Tibial artery (tissue), 4 donors: ENCODE measurements around the gene LSM14B.

ENCODE experiments used
- DNase-seq, 2 donors: peaks; one replicate each; pipeline ENCODE4 v3.0.0-alpha.2; 2019
- H3K27ac ChIP-seq, 2 donors: fragments of 200-600 bp; sonication (generic) in 1 of 2; 1 replicate in 1 of 2; 2 replicates in 1 of 2; pipeline ENCODE4 v1.5.1; 2018 to 2019; ENCODE audit warnings: mild to moderate bottlenecking in 1 of 2
- H3K27me3 ChIP-seq, 2 donors: fragments of 200-600 bp; sonication (generic) in 1 of 2; one replicate each; pipeline versions ENCODE4 v1.5.1 to v1.6.0; 2016 to 2019
- H3K36me3 ChIP-seq, 3 donors: fragments of 200-600 bp; sonication (generic) in 2 of 3; one replicate each; pipeline ENCODE4 v1.5.1; 2016 to 2019; ENCODE audit warnings: mild to moderate bottlenecking in 2 of 3
- H3K4me1 ChIP-seq, 4 donors: fragments of 200-600 bp; sonication (generic) in 2 of 4; 1 replicate in 3 of 4; 2 replicates in 1 of 4; pipeline ENCODE4 v1.5.1; 2016 to 2019
- H3K4me3 ChIP-seq, 2 donors: fragments of 200-600 bp; sonication (generic) in 1 of 2; 1 replicate in 1 of 2; 2 replicates in 1 of 2; pipeline ENCODE4 v1.5.1; 2018 to 2019; ENCODE audit warnings: mild to moderate bottlenecking in 2 of 2
- H3K9me3 ChIP-seq, 3 donors: fragments of 200-600 bp; sonication (generic) in 1 of 3; one replicate each; pipeline ENCODE4 v1.5.1; 2016 to 2019
- CTCF ChIP-seq, 2 experiments: fragments of 200-600 bp in 1 of 2; fragments of 450-650 bp in 1 of 2; IDR thresholded peaks; one replicate each; pipeline ENCODE4 v1.5.1; 2017 to 2019; ENCODE audit warnings: antibody characterized with exemption in 2 of 2, mild to moderate bottlenecking in 1 of 2, moderate library complexity in 1 of 2
- intact Hi-C: fragments of 100-400 bp; cut with DNase I; formaldehyde crosslinking; loops from one replicate; pipeline ENCODE4 v1.15.0; 2023; ENCODE audit warnings: low total_unique reads

LSM14B gene

GRCh38 chr20:62161347-62161746 is 39.1 kb downstream of the LSM14B start:
- Histone ChIP-seq H3K9me3 (no peaks in the 10 kb centered on the region), H3K27ac (no peak overlapping the region), H3K27me3 (no peaks in the 10 kb centered on the region), H3K4me1 (peaks cover 0 to 12% (median 6%) of the 10 kb centered on the region in 4 donors), H3K4me3 (no peak overlapping the region), H3K36me3 (peaks cover 38 to 76% (median 62%) of the 10 kb centered on the region in 3 donors)
- DNase-seq, result no peak
- intact Hi-C loops, result no loop called here
- no peak for TF ChIP-seq CTCF (IDR thresholded peaks at IDR 0.05)

GRCh38 chr20:62162765-62163484 is 40.6 kb downstream of the LSM14B start:
- Histone ChIP-seq H3K27ac (no peak overlapping the region), H3K4me1 (no peaks in the 10 kb centered on the region), H3K36me3 (peaks cover 39 to 92% (median 67%) of the 10 kb centered on the region in 3 donors), H3K9me3 (no peaks in the 10 kb centered on the region), H3K27me3 (no peaks in the 10 kb centered on the region), H3K4me3 (no peak overlapping the region)
- intact Hi-C loops, result no loop called here
- TF ChIP-seq CTCF (IDR thresholded peaks at IDR 0.05), result no peak
- no peak for DNase-seq

- DNase-seq, result no peak
- intact Hi-C loops, result no loop called here
- Histone ChIP-seq H3K9me3 (no peaks in the 10 kb centered on the region), H3K36me3 (peaks cover 39 to 98% (median 72%) of the 10 kb centered on the region in 3 donors), H3K27me3 (no peaks in the 10 kb centered on the region), H3K4me1 (no peaks in the 10 kb centered on the region), H3K27ac (no peak overlapping the region), H3K4me3 (no peak overlapping the region)
- TF ChIP-seq CTCF (IDR thresholded peaks at IDR 0.05), result no peak
These were observed 41.2 kb downstream of the LSM14B start for GRCh38 chr20:62163485-62163865.

GRCh38 chr20:62163986-62164762 is 41.9 kb downstream of the LSM14B start:
- intact Hi-C loops, result no loop called here
- H3K9me3 ChIP-seq, result no peaks in the 10 kb centered on the region
- no peak for DNase-seq
- TF ChIP-seq CTCF (IDR thresholded peaks at IDR 0.05), result no peak
- H3K4me3 ChIP-seq, result no peak overlapping the region
- H3K27me3 ChIP-seq, result no peaks in the 10 kb centered on the region
- H3K27ac ChIP-seq, result no peak overlapping the region
- H3K36me3 ChIP-seq, result peaks cover 39 to 98% (median 79%) of the 10 kb centered on the region in 3 donors
- no peaks in the 10 kb centered on the region for H3K4me1 ChIP-seq

- Histone ChIP-seq H3K9me3 (no peaks in the 10 kb centered on the region), H3K4me1 (no peaks in the 10 kb centered on the region), H3K4me3 (no peak overlapping the region), H3K27ac (no peak overlapping the region), H3K36me3 (peaks cover 39 to 99% (median 74%) of the 10 kb centered on the region in 3 donors), H3K27me3 (no peaks in the 10 kb centered on the region)
- TF ChIP-seq CTCF (IDR thresholded peaks at IDR 0.05), result no peak
- intact Hi-C loops, result no loop called here
- no peak for DNase-seq
These were observed 42.8 kb downstream of the LSM14B start for GRCh38 chr20:62164879-62165761.
